Activated T-cell treated with anti-CD3 and anti-CD28 coated beads, Interleukin-2, amount 50 U/mL, for 72 hours (primary cell): ENCODE results near the gene NDE1. TPM values are rescaled to one million over a fixed set of nuclear protein-coding genes. Genes with fewer than 3 reads are reported as not detected.
A peak's percentile ranks its signal among the peaks of the same experiment; 100 is the strongest.
"Not testable (repeated sequence)": the region's sequence is repeated elsewhere in the genome, so short reads cannot be mapped to it uniquely, and the experiment has no call there.

Source experiments
- ATAC-seq, 2 donors: fragments of 150-1000 bp; cut with Tn5 transposase; replicated peaks in 1 of 2; 2 replicates each; pipeline ENCODE4 v1.10.0; 2021; ENCODE audit warnings: moderate library complexity in 2 of 2, mild to moderate bottlenecking in 1 of 2
- DNase-seq, 2 donors: peaks; one replicate each; pipeline ENCODE4 v3.0.0; 2021 to 2022; ENCODE audit warnings: mixed read lengths in 1 of 2
- H3K27ac Mint-ChIP-seq: one replicate; pipeline ENCODE4 v1.8.0; 2022; ENCODE audit warnings: mild to moderate bottlenecking, moderate library complexity, mixed read lengths
- H3K27me3 Mint-ChIP-seq: one replicate; pipeline ENCODE4 v1.8.0; 2022; ENCODE audit warnings: low read depth, mixed read lengths
- H3K36me3 Mint-ChIP-seq, 2 donors: one replicate each; pipeline ENCODE4 v1.8.0; 2022; ENCODE audit warnings: mixed read lengths in 2 of 2, mild to moderate bottlenecking in 1 of 2; ENCODE audit not compliant: insufficient read depth in 2 of 2
- H3K4me1 Mint-ChIP-seq: one replicate; pipeline ENCODE4 v1.8.0; 2022; ENCODE audit warnings: low read depth, mixed read lengths
- H3K4me3 Mint-ChIP-seq, 2 donors: one replicate each; pipeline ENCODE4 v1.8.0; 2022; ENCODE audit warnings: mild to moderate bottlenecking in 2 of 2, mixed read lengths in 2 of 2, moderate library complexity in 2 of 2
- H3K9me3 Mint-ChIP-seq, 2 donors: one replicate each; pipeline ENCODE4 v1.8.0; 2022; ENCODE audit warnings: mixed read lengths in 2 of 2
- total RNA-seq, 2 donors: library from RNA; stranded (reverse); gene quantifications; one replicate each; pipeline ENCODE4 v1.2.3, GENCODE V29; 2022

The NDE1 gene
- total RNA-seq, 2 donors from 2014 or later: 106 to 122 TPM

DNA sequence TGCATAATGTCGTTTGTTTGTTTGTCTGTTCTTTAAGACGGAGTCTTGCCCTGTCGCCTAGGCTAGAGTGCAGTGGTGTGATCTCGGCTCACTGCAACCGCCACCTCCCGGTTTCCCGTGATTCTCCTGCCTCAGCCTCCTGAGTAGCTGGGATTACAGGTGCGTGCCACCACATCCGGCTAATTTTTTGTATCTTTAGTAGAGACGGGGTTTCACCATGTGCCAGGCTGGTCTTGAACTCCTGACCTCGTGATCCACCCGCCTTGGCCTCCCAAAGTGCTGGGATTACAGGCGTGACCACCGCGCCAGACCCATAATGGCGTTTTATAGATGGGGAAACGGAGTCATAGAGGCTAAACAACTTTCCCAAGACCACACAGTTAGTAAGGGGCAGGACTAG, 734 bp upstream of the NDE1 start:
- not testable (repeated sequence) for H3K36me3 Mint-ChIP-seq, ATAC-seq, DNase-seq, H3K27me3 Mint-ChIP-seq, H3K9me3 Mint-ChIP-seq
- peak overlapping the region; percentile 96 for H3K27ac Mint-ChIP-seq
- peaks cover 52% of the 10 kb centered on the region for H3K4me1 Mint-ChIP-seq
- H3K4me3 Mint-ChIP-seq: peak overlapping the region; percentile 83 to 96

DNA sequence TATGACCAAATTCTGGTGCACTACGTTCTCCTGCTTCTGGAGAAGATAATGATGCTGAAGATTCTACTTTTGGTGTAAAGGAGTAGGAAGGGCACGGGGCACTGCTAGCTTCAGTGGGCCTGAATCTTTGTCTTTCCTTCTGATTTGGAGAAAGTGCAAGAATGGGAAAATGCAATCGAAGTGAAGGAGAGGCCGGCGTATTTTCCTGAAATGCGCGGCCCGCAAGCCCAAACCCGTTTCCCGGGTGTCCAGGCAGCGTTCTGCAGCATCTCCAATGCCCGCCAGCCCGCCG, 372 bp upstream of the NDE1 start:
- H3K4me3 Mint-ChIP-seq: peak overlapping the region; percentile 83 to 96
- no peak for ATAC-seq
- H3K27ac Mint-ChIP-seq: peak overlapping the region; percentile 96
- H3K27me3 Mint-ChIP-seq: no peaks in the 10 kb centered on the region
- no peak for DNase-seq
- H3K9me3 Mint-ChIP-seq: no peaks in the 10 kb centered on the region
- peaks cover 48% of the 10 kb centered on the region for H3K4me1 Mint-ChIP-seq
- peaks cover 8 to 11% of the 10 kb centered on the region in 2 donors for H3K36me3 Mint-ChIP-seq

DNA sequence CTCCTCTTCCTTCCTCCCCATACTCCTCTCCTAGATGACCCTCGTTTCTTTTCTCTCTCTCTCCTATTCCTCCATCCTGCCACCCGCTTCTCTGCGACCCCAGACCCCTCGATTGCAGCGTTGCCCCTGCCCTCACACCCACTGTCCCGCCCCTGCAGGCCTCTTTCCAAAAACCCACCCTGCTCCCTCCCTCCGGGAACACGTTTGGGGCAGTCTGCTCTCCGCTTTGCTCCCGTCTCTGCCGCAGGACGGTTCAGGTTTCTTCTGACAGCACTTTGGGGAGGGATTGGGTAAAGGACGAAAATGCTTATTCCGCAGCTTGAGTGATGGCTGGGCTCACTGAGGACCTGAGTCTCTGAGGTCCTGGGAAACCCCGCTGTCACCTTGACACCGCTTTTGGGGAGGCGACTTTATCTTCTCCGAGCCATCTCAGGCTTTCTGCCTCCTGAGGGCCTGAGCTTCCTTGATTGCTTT, 690 bp downstream of the NDE1 start:
- Mint-ChIP-seq H3K27me3 (no peaks in the 10 kb centered on the region), H3K27ac (peak overlapping the region; percentile 96), H3K36me3 (peaks cover 8 to 11% of the 10 kb centered on the region in 2 donors), H3K4me3 (peak overlapping the region; percentile 94 to 95), H3K9me3 (no peaks in the 10 kb centered on the region), H3K4me1 (peaks cover 42% of the 10 kb centered on the region)
- DNase-seq (peak; percentile 57 to 59), ATAC-seq (peak; percentile 42 to 54)

DNA sequence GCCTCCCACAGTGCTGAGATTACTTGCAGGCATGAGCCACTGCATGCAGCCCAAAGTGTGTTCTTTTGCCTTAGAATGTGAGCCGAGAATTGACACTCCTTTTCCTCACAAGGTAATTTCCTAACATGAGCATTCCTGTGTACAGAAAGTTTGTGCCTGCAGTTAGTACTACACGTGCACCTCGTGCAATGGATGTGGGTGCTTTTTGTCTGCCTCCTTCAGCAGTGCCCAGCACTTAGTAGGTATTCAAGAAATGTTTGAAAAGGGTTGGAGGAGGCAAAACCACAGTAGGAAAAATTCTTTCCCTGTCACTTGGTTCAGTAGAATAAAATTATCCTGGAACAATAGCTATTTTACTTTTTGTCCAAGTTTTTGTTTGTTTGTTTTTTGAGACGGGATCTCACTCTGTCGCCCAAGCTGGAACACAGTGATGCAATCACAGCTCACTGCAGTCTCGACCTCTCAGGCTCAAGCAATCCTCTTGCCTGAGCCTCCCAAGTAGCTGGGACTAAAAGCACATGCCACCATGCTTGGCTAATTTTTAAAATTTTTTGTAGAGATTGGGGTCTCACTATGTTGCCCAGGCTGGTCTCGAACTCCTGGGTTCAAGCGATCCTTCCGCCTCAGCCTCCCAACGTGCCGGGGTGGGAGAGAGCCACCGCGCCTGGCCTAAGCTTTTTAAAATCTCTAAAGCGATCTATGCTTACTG, 2.4 kb downstream of the NDE1 start:
- H3K9me3 Mint-ChIP-seq: no peaks in the 10 kb centered on the region
- H3K27ac Mint-ChIP-seq: peak overlapping the region; percentile 65
- no peaks in the 10 kb centered on the region for H3K27me3 Mint-ChIP-seq
- H3K4me3 Mint-ChIP-seq: peak overlapping the region; percentile 94 to 95
- no peak for ATAC-seq
- H3K4me1 Mint-ChIP-seq: peaks cover 47% of the 10 kb centered on the region
- DNase-seq: no peak
- H3K36me3 Mint-ChIP-seq: peaks cover 12 to 13% of the 10 kb centered on the region in 2 donors

DNA sequence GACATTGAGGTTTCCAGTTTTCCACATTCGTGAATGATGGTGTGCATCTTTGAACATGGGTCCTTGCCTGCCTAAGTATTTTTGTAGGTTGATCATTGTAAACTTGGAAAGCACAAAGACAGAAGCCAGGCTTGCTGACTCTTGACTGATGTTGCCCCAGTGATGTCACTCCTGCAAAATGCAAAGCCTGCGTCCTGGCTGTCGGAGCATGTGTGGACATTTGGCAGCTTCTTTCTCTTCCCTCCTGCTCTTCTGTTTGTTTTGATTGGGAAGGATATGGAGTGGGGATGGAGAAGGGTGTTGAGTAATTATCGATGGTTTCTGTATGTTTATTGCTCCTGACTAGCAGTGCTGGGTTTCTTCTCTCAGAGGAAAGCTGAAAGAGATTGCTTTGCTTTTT, 3.2 kb downstream of the NDE1 start:
- Mint-ChIP-seq H3K4me1 (peaks cover 53% of the 10 kb centered on the region), H3K27ac (peak overlapping the region; percentile 65), H3K4me3 (peak overlapping the region; percentile 94 to 95), H3K36me3 (peaks cover 13 to 14% of the 10 kb centered on the region in 2 donors), H3K27me3 (no peaks in the 10 kb centered on the region), H3K9me3 (no peaks in the 10 kb centered on the region)
- DNase-seq (no peak), ATAC-seq (no peak)

DNA sequence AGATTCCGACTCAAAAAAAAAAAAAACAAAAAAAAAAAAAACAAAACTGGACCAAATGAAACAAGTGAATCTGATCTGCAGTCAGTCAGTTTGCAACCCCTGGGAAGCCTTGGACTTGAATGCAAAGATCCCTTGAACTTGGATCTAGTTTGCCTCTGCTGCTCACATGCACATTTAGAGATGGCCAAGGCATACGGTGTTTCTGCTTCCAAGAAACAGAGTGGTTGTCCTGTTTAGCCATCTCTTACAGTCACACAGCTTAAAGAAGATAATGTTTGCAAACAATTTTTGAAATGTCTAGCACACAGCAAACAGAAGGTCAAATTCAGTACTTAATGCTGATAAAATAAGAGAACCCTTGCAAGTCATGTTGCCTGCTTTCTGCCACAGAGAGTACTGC, 4.5 kb downstream of the NDE1 start:
- no peak for ATAC-seq
- H3K27ac Mint-ChIP-seq: no peak overlapping the region
- H3K9me3 Mint-ChIP-seq: no peaks in the 10 kb centered on the region
- H3K4me3 Mint-ChIP-seq: no peak overlapping the region
- H3K27me3 Mint-ChIP-seq: no peaks in the 10 kb centered on the region
- H3K36me3 Mint-ChIP-seq: peaks cover 13 to 14% of the 10 kb centered on the region in 2 donors
- DNase-seq: no peak
- peaks cover 60% of the 10 kb centered on the region for H3K4me1 Mint-ChIP-seq

DNA sequence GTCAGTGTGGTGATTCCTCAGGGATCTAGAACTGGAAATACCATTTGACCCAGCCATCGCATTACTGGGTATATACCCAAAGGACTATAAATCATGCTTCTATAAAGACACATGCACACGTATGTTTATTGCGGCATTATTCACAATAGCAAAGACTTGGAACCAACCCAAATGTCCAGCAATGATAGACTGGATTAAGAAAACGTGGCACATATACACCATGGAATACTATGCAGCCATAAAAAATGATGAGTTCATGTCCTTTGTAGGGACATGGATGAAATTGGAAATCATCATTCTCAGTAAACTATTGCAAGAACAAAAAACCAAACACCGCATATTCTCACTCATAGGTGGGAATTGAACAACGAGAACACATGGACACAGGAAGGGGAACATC, 5.5 kb downstream of the NDE1 start:
- not testable (repeated sequence) for H3K9me3 Mint-ChIP-seq, H3K27ac Mint-ChIP-seq, H3K27me3 Mint-ChIP-seq, DNase-seq, H3K4me3 Mint-ChIP-seq, ATAC-seq
- peaks cover 10 to 17% of the 10 kb centered on the region in 2 donors for H3K36me3 Mint-ChIP-seq
- H3K4me1 Mint-ChIP-seq: peaks cover 68% of the 10 kb centered on the region

DNA sequence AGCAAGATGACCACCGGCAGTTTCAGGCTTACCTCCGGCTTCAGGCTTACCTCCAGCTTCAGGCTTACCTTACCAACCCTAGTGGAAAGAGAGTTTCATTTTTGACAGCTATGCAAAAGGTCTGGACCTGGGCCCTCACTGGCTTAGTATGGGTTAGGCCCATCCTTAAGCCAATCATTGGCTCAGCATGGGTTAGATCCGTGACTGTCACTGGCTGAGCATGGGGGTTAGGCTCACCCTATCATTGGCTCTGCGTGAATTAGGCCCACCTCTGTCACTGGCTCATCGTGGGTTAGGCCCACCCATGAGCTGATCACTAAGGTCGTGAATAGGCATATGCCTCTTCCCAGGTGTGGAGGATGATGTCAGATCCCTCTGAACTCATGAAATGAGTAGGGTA, 8.1 kb downstream of the NDE1 start:
- Mint-ChIP-seq H3K27ac (peak overlapping the region; percentile 65), H3K4me1 (peaks cover 66% of the 10 kb centered on the region)

DNA sequence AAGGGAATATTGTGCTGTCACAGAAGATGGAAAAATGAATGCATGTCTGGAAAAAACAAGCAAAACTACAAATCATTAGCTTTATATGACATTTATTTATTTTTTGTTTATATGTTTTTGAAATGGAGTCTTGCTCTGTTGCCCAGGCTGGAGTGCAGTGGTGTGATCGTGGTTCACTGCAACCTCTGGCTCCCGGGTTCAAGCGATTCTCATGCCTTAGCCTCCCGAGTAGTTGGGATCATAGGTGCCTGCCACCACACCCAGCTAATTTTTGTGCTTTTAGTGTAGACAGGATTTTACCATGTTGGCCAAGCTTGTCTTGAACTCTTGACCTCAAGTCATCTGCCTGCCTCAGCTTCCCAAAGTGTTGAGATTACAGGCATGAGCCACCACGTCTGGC, 8.5 kb downstream of the NDE1 start:
- Mint-ChIP-seq H3K4me3 (peak overlapping the region; percentile 0 to 31), H3K4me1 (peaks cover 65% of the 10 kb centered on the region)

More for the DNA sequence above, 8.1 kb downstream of the NDE1 start:
- peaks cover 13 to 22% of the 10 kb centered on the region in 2 donors for H3K36me3 Mint-ChIP-seq
- H3K9me3 Mint-ChIP-seq: no peaks in the 10 kb centered on the region
- DNase-seq (no peak), ATAC-seq (peak in 1 of 2 donors; percentile 39)
- no peaks in the 10 kb centered on the region for H3K27me3 Mint-ChIP-seq
- H3K4me3 Mint-ChIP-seq: no peak overlapping the region

DNA sequence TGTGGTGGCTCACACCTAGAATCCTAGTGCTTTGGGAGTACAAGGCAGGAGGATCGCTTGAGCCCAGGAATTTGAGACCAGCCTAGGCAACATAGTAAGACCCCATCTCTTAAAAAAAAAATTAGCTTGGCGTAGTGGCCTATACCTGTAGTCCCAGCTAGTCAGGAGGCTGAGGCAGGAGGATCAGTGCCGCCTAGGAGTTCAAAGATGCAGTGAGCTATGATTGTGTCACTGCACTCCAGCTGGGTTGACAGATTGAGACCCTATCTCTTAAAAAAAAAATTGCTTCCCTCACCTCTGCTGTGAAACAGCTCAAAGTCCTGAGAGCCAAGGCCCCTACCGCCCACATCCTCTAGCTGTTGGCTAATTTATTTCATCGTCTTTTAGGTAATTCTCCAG, 10.2 kb downstream of the NDE1 start:
- no peak for ATAC-seq
- Mint-ChIP-seq H3K36me3 (peaks cover 9 to 28% of the 10 kb centered on the region in 2 donors), H3K9me3 (no peaks in the 10 kb centered on the region), H3K4me1 (peaks cover 65% of the 10 kb centered on the region), H3K4me3 (no peak overlapping the region), H3K27ac (peak overlapping the region; percentile 13), H3K27me3 (no peaks in the 10 kb centered on the region)
- no peak for DNase-seq

More for the DNA sequence above, 8.5 kb downstream of the NDE1 start:
- DNase-seq (no peak), ATAC-seq (no peak)
- Mint-ChIP-seq H3K36me3 (peaks cover 10 to 25% of the 10 kb centered on the region in 2 donors), H3K27me3 (no peaks in the 10 kb centered on the region), H3K9me3 (no peaks in the 10 kb centered on the region), H3K27ac (peak overlapping the region; percentile 71)

DNA sequence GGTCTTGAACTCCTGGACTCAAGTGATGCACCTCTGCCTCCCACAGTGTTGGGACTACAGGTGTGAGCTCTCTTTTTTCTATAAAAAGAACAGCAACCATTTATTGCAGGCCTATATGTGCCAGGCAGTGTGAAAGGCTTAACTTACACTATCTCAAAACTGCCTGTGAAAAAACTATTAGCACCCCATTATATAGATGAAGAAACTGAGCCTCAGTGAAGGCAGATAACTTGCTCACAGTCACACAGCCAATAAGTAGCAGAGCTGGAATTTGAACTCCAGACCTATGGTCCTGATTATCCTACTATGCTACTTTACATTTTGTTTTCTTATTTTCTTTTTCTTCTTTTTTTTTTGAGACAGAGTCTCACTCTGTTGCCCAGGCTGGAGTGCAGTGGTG, 15.1 kb downstream of the NDE1 start:
- ATAC-seq (no peak), DNase-seq (no peak)
- no peak overlapping the region for H3K27ac Mint-ChIP-seq
- no peaks in the 10 kb centered on the region for H3K27me3 Mint-ChIP-seq
- no peaks in the 10 kb centered on the region for H3K9me3 Mint-ChIP-seq
- H3K36me3 Mint-ChIP-seq: peaks cover 8 to 41% of the 10 kb centered on the region in 2 donors
- H3K4me3 Mint-ChIP-seq: no peak overlapping the region
- H3K4me1 Mint-ChIP-seq: peaks cover 27% of the 10 kb centered on the region

DNA sequence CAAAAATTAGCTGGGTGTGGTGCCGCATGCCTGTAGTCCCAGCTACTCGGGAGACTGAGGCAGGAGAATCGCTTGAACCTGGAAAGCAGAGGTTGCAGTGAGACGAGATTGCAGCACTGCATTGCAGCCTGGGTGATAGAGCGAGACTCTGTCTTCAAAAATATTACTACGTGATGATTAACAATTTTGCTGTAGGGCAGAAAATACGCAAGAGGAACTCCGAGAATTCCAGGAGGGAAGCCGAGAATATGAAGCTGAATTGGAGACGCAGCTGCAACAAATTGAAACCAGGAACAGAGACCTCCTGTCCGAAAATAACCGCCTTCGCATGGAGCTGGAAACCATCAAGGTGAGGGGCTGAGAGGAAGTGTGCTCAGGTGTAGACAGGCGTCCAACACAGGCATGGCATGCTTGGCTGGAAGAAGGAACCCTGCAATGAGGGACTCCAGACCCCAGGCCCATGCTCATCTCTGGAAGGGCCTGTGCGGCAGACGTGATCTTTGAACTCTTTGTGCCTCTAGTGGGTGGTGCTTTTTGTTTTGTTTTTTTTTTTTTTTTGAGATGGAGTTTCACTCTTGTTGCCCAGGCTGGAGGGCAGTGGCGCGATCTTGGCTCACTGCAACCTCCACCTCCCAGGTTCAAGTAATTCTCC, 17.2 kb downstream of the NDE1 start:
- Mint-ChIP-seq H3K9me3 (no peaks in the 10 kb centered on the region), H3K36me3 (peaks cover 5 to 37% of the 10 kb centered on the region in 2 donors), H3K4me3 (no peak overlapping the region), H3K27ac (no peak overlapping the region), H3K4me1 (peaks cover 17% of the 10 kb centered on the region), H3K27me3 (no peaks in the 10 kb centered on the region)
- DNase-seq (no peak), ATAC-seq (no peak)

DNA sequence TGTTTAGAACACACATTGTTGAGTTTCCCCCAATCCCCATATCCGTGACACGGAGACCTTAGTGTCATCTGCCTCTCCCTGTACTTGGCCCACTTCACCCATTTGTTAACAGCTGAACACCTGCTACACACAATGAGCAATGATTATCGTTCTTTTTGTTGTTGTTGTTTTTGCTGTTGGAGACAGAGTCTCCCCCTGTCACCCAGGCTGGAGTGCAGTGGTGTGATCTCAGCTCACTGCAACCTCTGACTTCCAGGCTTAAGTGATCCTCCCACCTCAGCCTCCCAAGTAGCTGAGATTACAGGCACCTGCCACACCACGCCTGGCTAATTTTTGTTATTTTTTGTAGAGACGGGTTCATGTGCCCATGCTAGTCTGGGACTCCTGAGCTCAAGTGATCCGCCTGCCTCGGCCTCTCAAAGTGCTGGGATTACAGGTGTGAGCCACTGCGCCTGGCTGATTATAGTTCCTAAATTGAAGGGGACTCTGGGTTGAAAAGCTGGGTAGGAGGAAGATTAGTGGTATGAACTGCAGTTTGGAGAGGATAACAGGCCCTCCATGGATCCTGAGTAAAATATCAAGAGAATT, 21.6 kb downstream of the NDE1 start:
- H3K9me3 Mint-ChIP-seq: no peaks in the 10 kb centered on the region
- DNase-seq (no peak), ATAC-seq (no peak)
- H3K4me1 Mint-ChIP-seq: peaks cover 33% of the 10 kb centered on the region
- no peaks in the 10 kb centered on the region for H3K27me3 Mint-ChIP-seq
- H3K27ac Mint-ChIP-seq: peak overlapping the region; percentile 90
- peak overlapping the region; percentile 18 to 57 for H3K4me3 Mint-ChIP-seq
- H3K36me3 Mint-ChIP-seq: peaks cover 4 to 40% of the 10 kb centered on the region in 2 donors
